DOHH2 (cell line): ENCODE measurements around the gene UQCRH.
"Not testable (repeated sequence)": the region's sequence is repeated elsewhere in the genome, so short reads cannot be mapped to it uniquely, and the experiment has no call there.

Source experiments
- H3F3A ChIP-seq: fragments of 200-600 bp; sonication (generic), shearing (Covaris generic); 2 replicates; pipeline ENCODE4 v1.6.0; 2016; ENCODE audit warnings: antibody characterized with exemption, mild to moderate bottlenecking; ENCODE audit not compliant: control insufficient read depth, insufficient read depth
- H3K27ac ChIP-seq: fragments of 200-600 bp; sonication (generic); 2 replicates; pipeline ENCODE4 v1.5.1; 2014; ENCODE audit warnings: low read depth, mild to moderate bottlenecking, low read length, moderate library complexity
- H3K27me3 ChIP-seq: fragments of 200-600 bp; sonication (generic); 2 replicates; pipeline ENCODE4 v1.6.1; 2014; ENCODE audit warnings: mild to moderate bottlenecking, low read length, mixed read lengths; ENCODE audit not compliant: control insufficient read depth
- H3K36me3 ChIP-seq: fragments of 200-600 bp; sonication (generic); 2 replicates; pipeline ENCODE4 v1.6.1; 2014; ENCODE audit warnings: mild to moderate bottlenecking, low read length, moderate library complexity, mixed read lengths; ENCODE audit not compliant: control insufficient read depth
- H3K4me1 ChIP-seq: fragments of 200-600 bp; sonication (generic); 2 replicates; pipeline ENCODE4 v1.6.1; 2014; ENCODE audit warnings: mild to moderate bottlenecking, low read length, mixed read lengths; ENCODE audit not compliant: control insufficient read depth
- H3K4me2 ChIP-seq: fragments of 200-600 bp; sonication (generic); 2 replicates; pipeline ENCODE4 v1.6.0; 2014; ENCODE audit warnings: mild to moderate bottlenecking, low read length, moderate library complexity
- H3K4me3 ChIP-seq: fragments of 200-600 bp; sonication (generic); 2 replicates; pipeline ENCODE4 v1.5.1; 2014; ENCODE audit warnings: mild to moderate bottlenecking, low read length, mixed read lengths
- H3K79me2 ChIP-seq: fragments of 200-600 bp; sonication (generic); 2 replicates; pipeline ENCODE4 v1.6.1; 2014; ENCODE audit warnings: mild to moderate bottlenecking, low read length, mixed read lengths; ENCODE audit not compliant: control insufficient read depth
- H3K9me2 ChIP-seq: fragments of 200-600 bp; sonication (generic); replicated peaks from 2 replicates; pipeline ENCODE4 v1.6.1; 2014; ENCODE audit warnings: mild to moderate bottlenecking, low read length, mixed read lengths; ENCODE audit not compliant: control insufficient read depth
- H3K9me3 ChIP-seq: fragments of 200-600 bp; sonication (generic); 2 replicates; pipeline ENCODE4 v1.6.1; 2014; ENCODE audit warnings: antibody characterized with exemption, low read length, mixed read lengths; ENCODE audit not compliant: control insufficient read depth, insufficient read depth
- H4K20me1 ChIP-seq: fragments of 200-600 bp; sonication (generic); 2 replicates; pipeline ENCODE4 v1.6.0; 2014; ENCODE audit warnings: low read depth, mild to moderate bottlenecking, antibody characterized with exemption, low read length, moderate library complexity; ENCODE audit not compliant: control insufficient read depth, insufficient read depth
- EZH2phosphoT487 ChIP-seq: fragments of 200-600 bp; sonication (generic); IDR thresholded peaks from 2 replicates; pipeline ENCODE4 v1.6.1; 2017; ENCODE audit warnings: borderline replicate concordance, mild to moderate bottlenecking, antibody characterized with exemption, low read length, moderate library complexity, mixed read lengths
- TF ChIP-seq, protein P1 (sequence below): fragments of 200-600 bp; sonication (generic); IDR thresholded peaks from one replicate; pipeline ENCODE4 v1.5.1; 2014; ENCODE audit warnings: antibody characterized with exemption, mild to moderate bottlenecking, low read depth, low read length; ENCODE audit not compliant: poor library complexity, severe bottlenecking

Gene UQCRH

GRCh38 chr1:46333300-46334029, 30.0 kb downstream of the UQCRH start:
- Histone ChIP-seq H3F3A (peaks cover 27% of the 10 kb centered on the region), H3K79me2 (peaks cover 31% of the 10 kb centered on the region), H3K9me3 (no peaks in the 10 kb centered on the region), H3K27ac (peak overlapping the region; percentile 87), H4K20me1 (no peaks in the 10 kb centered on the region), H3K4me1 (peaks cover 52% of the 10 kb centered on the region), H3K4me3 (peak overlapping the region; percentile 88), H3K27me3 (no peaks in the 10 kb centered on the region), H3K9me2 (no peaks in the 10 kb centered on the region), H3K4me2 (peak overlapping the region; percentile 69), H3K36me3 (peaks cover 15% of the 10 kb centered on the region; the same call in 1 of the 2 replicates)
- no peak for TF ChIP-seq EZH2phosphoT487
- TF ChIP-seq, protein P1, sequence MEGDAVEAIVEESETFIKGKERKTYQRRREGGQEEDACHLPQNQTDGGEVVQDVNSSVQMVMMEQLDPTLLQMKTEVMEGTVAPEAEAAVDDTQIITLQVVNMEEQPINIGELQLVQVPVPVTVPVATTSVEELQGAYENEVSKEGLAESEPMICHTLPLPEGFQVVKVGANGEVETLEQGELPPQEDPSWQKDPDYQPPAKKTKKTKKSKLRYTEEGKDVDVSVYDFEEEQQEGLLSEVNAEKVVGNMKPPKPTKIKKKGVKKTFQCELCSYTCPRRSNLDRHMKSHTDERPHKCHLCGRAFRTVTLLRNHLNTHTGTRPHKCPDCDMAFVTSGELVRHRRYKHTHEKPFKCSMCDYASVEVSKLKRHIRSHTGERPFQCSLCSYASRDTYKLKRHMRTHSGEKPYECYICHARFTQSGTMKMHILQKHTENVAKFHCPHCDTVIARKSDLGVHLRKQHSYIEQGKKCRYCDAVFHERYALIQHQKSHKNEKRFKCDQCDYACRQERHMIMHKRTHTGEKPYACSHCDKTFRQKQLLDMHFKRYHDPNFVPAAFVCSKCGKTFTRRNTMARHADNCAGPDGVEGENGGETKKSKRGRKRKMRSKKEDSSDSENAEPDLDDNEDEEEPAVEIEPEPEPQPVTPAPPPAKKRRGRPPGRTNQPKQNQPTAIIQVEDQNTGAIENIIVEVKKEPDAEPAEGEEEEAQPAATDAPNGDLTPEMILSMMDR: peak; percentile 72

DNA sequence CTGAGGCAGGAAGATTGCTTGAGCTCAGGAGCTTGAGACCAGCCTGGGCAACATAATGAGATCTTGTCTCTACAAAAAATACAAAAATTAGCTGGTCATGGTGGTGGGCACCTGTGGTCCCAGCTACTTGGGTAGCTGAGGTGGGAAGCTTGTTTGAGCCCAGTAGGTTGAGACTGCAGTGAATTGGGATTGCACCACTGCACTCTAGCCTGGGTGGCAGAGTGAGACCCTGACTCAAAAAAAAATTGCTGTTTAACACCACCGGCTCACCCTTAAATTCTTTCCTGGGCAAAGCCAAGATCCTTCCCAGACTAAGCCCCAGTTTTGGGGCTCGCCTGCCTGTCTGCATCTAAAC, 30.5 kb downstream of the UQCRH start:
- Histone ChIP-seq H3K27me3 (no peaks in the 10 kb centered on the region), H3K9me3 (no peaks in the 10 kb centered on the region), H3K9me2 (no peaks in the 10 kb centered on the region), H3K4me1 (peaks cover 46% of the 10 kb centered on the region), H3F3A (peaks cover 32% of the 10 kb centered on the region), H4K20me1 (no peaks in the 10 kb centered on the region), H3K4me2 (peak overlapping the region; percentile 69), H3K36me3 (peaks cover 10% of the 10 kb centered on the region; the same call in 1 of the 2 replicates), H3K79me2 (peaks cover 25% of the 10 kb centered on the region), H3K27ac (peak overlapping the region; percentile 87; the same call in 1 of the 2 replicates), H3K4me3 (peak overlapping the region; percentile 25; the same call in 1 of the 2 replicates)
- no peak for TF ChIP-seq EZH2phosphoT487
- TF ChIP-seq, protein P1: no peak

DNA sequence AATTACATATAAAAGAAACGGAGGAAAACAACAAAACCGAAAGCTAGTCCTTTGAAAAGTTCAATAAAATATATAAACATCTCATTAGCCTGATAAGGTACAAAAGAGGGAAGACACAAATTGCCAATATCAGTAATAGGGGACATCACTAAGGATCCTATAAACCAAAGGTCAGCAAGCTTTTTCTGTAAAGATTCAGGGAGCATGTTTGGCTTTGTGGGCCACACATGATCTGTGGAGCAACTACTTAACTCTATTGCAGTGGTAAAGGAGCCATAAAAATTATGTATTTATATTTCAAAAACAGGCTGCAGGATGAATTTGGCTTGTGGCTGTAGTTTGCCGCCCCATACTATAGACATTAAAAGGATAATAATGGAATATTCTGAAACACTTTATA, 31.6 kb downstream of the UQCRH start:
- Histone ChIP-seq H3K27me3 (no peaks in the 10 kb centered on the region), H3K36me3 (peaks cover 8% of the 10 kb centered on the region; the same call in 1 of the 2 replicates), H3K9me2 (no peaks in the 10 kb centered on the region), H4K20me1 (no peaks in the 10 kb centered on the region), H3K79me2 (peaks cover 19% of the 10 kb centered on the region), H3F3A (peaks cover 38% of the 10 kb centered on the region), H3K4me3 (no peak overlapping the region), H3K27ac (no peak overlapping the region), H3K4me1 (peaks cover 50% of the 10 kb centered on the region), H3K4me2 (no peak overlapping the region), H3K9me3 (no peaks in the 10 kb centered on the region; the same call in 1 of the 2 replicates)
- TF ChIP-seq, protein P1: no peak
- TF ChIP-seq EZH2phosphoT487: no peak

- Histone ChIP-seq H3K79me2 (peaks cover 27% of the 10 kb centered on the region), H3K4me1 (peaks cover 49% of the 10 kb centered on the region), H3K36me3 (peaks cover 16% of the 10 kb centered on the region), H3F3A (peaks cover 22% of the 10 kb centered on the region)
- H3K9me3 ChIP-seq, H3K27ac ChIP-seq, H3K4me2 ChIP-seq, H3K9me2 ChIP-seq, H4K20me1 ChIP-seq, H3K4me3 ChIP-seq, H3K27me3 ChIP-seq: not testable (repeated sequence)
Observed at GRCh38 chr1:46337409-46337808, 33.9 kb downstream of the UQCRH start.
